ENCODE results near the gene TTC28.

The TTC28 gene

GRCh38 chr22:27989758-27990450, 689.7 kb downstream of the TTC28 start:
- no peak for DNase-seq (ENCODE audit: low read depth in 2 of 2)

- DNase-seq (ENCODE audit: low read depth in 2 of 2), result no peak
Observed at GRCh38 chr22:27988704-27989103, 690.9 kb downstream of the TTC28 start.

- DNase-seq (ENCODE audit: low read depth in 2 of 2), result no peak
Observed at GRCh38 chr22:27987557-27987956, 692.1 kb downstream of the TTC28 start.

GRCh38 chr22:27986937-27987336, 692.7 kb downstream of the TTC28 start:
- DNase-seq (ENCODE audit: low read depth in 2 of 2), result no peak

GRCh38 chr22:27986459-27986858, 693.2 kb downstream of the TTC28 start:
- DNase-seq (ENCODE audit: low read depth in 2 of 2), result no peak

- no peak for DNase-seq (ENCODE audit: low read depth in 2 of 2)
Observed at GRCh38 chr22:27985323-27986275, 694.0 kb downstream of the TTC28 start.

GRCh38 chr22:27984723-27985122, 694.9 kb downstream of the TTC28 start:
- DNase-seq (ENCODE audit: low read depth in 2 of 2), result no peak

GRCh38 chr22:27984001-27984695, 695.5 kb downstream of the TTC28 start:
- no peak for DNase-seq (ENCODE audit: low read depth in 2 of 2)

GRCh38 chr22:27983361-27983791, 696.3 kb downstream of the TTC28 start:
- no peak for DNase-seq (ENCODE audit: low read depth in 2 of 2)

- DNase-seq (ENCODE audit: low read depth in 2 of 2), result no peak
Observed at GRCh38 chr22:27982630-27983180, 696.9 kb downstream of the TTC28 start.

- no peak for DNase-seq (ENCODE audit: low read depth in 2 of 2)
Observed at GRCh38 chr22:27982106-27982505, 697.5 kb downstream of the TTC28 start.

GRCh38 chr22:27980424-27981148, 699.1 kb downstream of the TTC28 start:
- DNase-seq (ENCODE audit: low read depth in 2 of 2), result no peak

GRCh38 chr22:27978802-27979201, 700.8 kb downstream of the TTC28 start:
- DNase-seq (ENCODE audit: low read depth in 2 of 2), result no peak

- no peak for DNase-seq (ENCODE audit: low read depth in 2 of 2)
Observed at GRCh38 chr22:27978317-27978716, 701.3 kb downstream of the TTC28 start.

GRCh38 chr22:27976586-27976985, 703.1 kb downstream of the TTC28 start:
- no peak for DNase-seq (ENCODE audit: low read depth in 2 of 2)

GRCh38 chr22:27975381-27976013, 704.1 kb downstream of the TTC28 start:
- no peak for DNase-seq (ENCODE audit: low read depth in 2 of 2)

GRCh38 chr22:27973846-27974245, 705.8 kb downstream of the TTC28 start:
- no peak for DNase-seq (ENCODE audit: low read depth in 2 of 2)

GRCh38 chr22:27972732-27973698, 706.6 kb downstream of the TTC28 start:
- DNase-seq (ENCODE audit: low read depth in 2 of 2), result no peak

- DNase-seq (ENCODE audit: low read depth in 2 of 2), result no peak
Observed at GRCh38 chr22:27971926-27972325, 707.7 kb downstream of the TTC28 start.
